NCI-H2196 treated with DMSO at 0.1 percent for 48 hours (cell line): Measurements from ENCODE around the gene GET3.
A peak's percentile ranks its signal among the peaks of the same experiment; 100 is the strongest.

Experiments
- DNase-seq: peaks from one replicate; lab custom pipeline; 2025; ENCODE audit not compliant: unreplicated experiment; lab: John Stamatoyannopoulos, UW

GET3 gene

GRCh38 chr19:12750851-12751250, 13.6 kb downstream of the GET3 start:
- DNase-seq, result no peak

- DNase-seq, result no peak
Measured at GRCh38 chr19:12751635-12752034, 14.3 kb downstream of the GET3 start, which contains the start of gene BEST2. Gene BEST2 (plus strand): TSS chr19:12751791. CDS start chr19:12752593, 802 bp downstream.

GRCh38 chr19:12752056-12752781, 14.9 kb downstream of the GET3 start:
- DNase-seq, result no peak

- DNase-seq, result no peak
Measured at GRCh38 chr19:12754465-12755196, 17.3 kb downstream of the GET3 start.

- no peak for DNase-seq
Measured at GRCh38 chr19:12756150-12756883, 19.0 kb downstream of the GET3 start.

GRCh38 chr19:12757544-12758274, 20.4 kb downstream of the GET3 start:
- DNase-seq, result peak; percentile 69

- DNase-seq, result no peak
Measured at GRCh38 chr19:12759686-12760085, 22.4 kb downstream of the GET3 start.

- DNase-seq, result no peak
Measured at GRCh38 chr19:12763100-12763499, 25.8 kb downstream of the GET3 start.

- no peak for DNase-seq
Measured at GRCh38 chr19:12764698-12765097, 27.4 kb downstream of the GET3 start.

- DNase-seq, result no peak
Measured at GRCh38 chr19:12766051-12766521, 28.8 kb downstream of the GET3 start.

- DNase-seq, result no peak
Measured at GRCh38 chr19:12767150-12767549, 29.9 kb downstream of the GET3 start.

- no peak for DNase-seq
Measured at GRCh38 chr19:12767666-12768065, 30.4 kb downstream of the GET3 start.

- no peak for DNase-seq
Measured at GRCh38 chr19:12769689-12770088, 32.4 kb downstream of the GET3 start.

- DNase-seq, result no peak
Measured at GRCh38 chr19:12770922-12771321, 33.6 kb downstream of the GET3 start.

GRCh38 chr19:12772323-12772722, 35.0 kb downstream of the GET3 start:
- DNase-seq, result no peak

GRCh38 chr19:12773571-12773970, 36.3 kb downstream of the GET3 start:
- no peak for DNase-seq

GRCh38 chr19:12774588-12775555, 37.6 kb downstream of the GET3 start, which contains the start of gene HOOK2:
Gene HOOK2 (minus strand): TSS chr19:12775552. CDS start chr19:12775449, 103 bp downstream.
- DNase-seq, result peak; percentile 92

GRCh38 chr19:12777217-12778016, 40.1 kb downstream of the GET3 start:
- peak; percentile 73 for DNase-seq
